NCI-H82 (cell line): ENCODE results near the gene FFAR2.

Source experiments
- DNase-seq: peaks from one replicate; lab custom pipeline; 2025; lab: John Stamatoyannopoulos, UW

The FFAR2 gene

GRCh38 chr19:35487656-35488182 lies 39.7 kb downstream of the FFAR2 start:
- no peak for DNase-seq

GRCh38 chr19:35488677-35489076 lies 40.6 kb downstream of the FFAR2 start:
- no peak for DNase-seq

- no peak for DNase-seq
Measured at GRCh38 chr19:35490364-35490763, 42.3 kb downstream of the FFAR2 start, which contains the start of gene KRTDAP. TSS of gene KRTDAP (minus strand) at chr19:35490464. CDS start at chr19:35490442, 22 bp downstream.

- DNase-seq, result no peak
Measured at GRCh38 chr19:35491836-35492360, 43.8 kb downstream of the FFAR2 start.

GRCh38 chr19:35493971-35494370 lies 45.9 kb downstream of the FFAR2 start:
- DNase-seq, result no peak

- DNase-seq, result peak; percentile 73
Measured at GRCh38 chr19:35495107-35496064, 47.3 kb downstream of the FFAR2 start.

- DNase-seq, result no peak
Measured at GRCh38 chr19:35497406-35497805, 49.3 kb downstream of the FFAR2 start.

GRCh38 chr19:35498220-35498619 lies 50.2 kb downstream of the FFAR2 start:
- DNase-seq, result no peak

- DNase-seq, result no peak
Measured at GRCh38 chr19:35498984-35499527, 51.0 kb downstream of the FFAR2 start.

GRCh38 chr19:35500611-35501010 lies 52.6 kb downstream of the FFAR2 start:
- DNase-seq, result no peak
